ENCODE results near the gene PDCD6IP.
"Not testable (repeated sequence)": the region's sequence is repeated elsewhere in the genome, so short reads cannot be mapped to it uniquely, and the experiment has no call there.

The PDCD6IP gene

GRCh38 chr3:33848624-33849347 is 50.4 kb downstream of the PDCD6IP start:
- no peak for DNase-seq (ENCODE audit: low spot score)

DNA sequence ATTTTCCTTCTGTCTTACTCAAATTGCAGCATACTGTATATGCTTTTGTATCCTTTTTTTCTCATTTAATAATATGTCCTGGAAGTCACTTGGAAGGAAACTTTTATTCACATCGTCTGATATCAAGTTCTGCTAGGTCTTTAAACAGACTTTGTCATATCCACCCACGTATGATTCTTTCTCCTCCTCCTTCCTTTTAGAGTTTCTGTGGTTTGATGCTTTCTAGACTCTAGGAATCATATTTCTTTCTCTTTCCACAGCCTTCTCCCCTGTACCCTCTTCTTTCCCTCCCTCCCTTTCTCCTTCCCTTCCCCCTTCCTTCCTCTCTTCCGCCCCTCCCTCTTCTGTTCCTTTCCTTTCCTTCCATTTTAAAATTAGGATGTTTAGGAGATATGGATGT is 52.2 kb downstream of the PDCD6IP start:
- DNase-seq (ENCODE audit: low spot score) = not testable (repeated sequence)

DNA sequence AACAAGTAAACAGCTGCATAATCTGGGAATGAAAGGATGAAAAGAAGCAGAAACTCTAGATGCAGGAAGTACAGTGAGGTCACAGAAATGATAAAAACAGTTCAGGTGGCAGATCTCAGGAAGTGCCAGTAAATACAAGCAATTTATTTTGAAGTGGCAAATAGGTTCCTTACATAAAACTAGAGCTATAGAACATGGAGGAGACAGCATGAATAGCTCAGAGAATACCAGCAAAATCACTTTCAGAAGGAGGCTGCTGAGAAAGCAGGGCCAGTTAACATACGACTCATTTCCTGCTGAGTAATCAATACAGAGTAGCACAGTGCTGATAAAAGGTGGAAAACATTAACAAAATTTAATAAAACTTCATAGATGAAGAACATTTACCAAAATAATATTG is 57.0 kb downstream of the PDCD6IP start:
- DNase-seq (ENCODE audit: low spot score) = not testable (repeated sequence)

DNA sequence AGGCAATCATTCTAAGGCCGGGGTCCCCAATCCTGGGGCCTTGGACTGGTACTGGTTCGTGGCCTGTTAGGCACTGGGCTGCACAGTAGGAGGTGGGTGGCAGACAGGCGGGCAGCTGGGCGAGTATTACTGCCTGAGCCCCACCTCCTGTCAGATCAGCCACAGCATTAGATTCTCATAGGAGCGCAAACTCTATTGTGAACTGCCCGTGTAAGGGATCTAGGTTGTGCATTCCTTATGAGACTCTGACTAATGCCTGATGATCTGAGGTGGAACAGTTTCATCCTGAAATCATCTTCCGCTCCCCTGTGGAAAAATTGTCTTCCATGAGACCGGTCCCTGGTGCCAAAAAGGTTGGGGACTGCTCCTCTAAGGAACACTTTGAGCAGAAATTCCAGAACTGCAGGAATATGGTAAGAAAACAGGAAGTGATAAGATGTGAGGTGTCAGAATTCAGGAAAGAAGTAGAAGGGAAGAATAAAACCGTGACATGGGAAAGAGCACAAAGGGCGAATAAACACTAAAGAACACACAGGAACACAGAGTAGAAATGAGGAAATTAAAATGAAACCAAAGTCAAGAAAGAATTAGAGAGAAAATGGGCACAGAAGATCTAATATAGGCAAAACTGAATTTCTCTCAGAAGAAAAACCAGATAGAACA is 57.6 kb downstream of the PDCD6IP start:
- DNase-seq (ENCODE audit: low spot score) = no peak

GRCh38 chr3:33857701-33858100 is 59.3 kb downstream of the PDCD6IP start:
- DNase-seq (ENCODE audit: low spot score) = not testable (repeated sequence)

DNA sequence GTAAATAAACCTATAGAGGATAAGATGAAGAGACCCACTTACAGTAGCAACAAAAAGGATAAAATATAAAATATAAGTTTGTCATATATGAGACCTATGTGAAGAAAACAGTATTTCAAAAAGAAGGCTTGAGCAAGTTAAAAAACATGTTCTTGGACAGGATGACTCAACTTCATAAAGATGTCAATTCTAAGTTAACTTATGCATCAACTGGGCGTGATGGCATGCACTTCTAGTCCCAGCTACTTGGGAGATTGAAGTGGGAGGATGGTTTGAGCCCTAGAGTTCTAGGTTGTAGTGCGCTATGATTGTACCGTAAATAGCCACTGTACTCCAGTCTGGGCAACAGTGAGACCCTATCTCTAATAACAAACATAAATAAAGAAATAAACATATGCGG is 59.7 kb downstream of the PDCD6IP start:
- no peak for DNase-seq (ENCODE audit: low spot score)

GRCh38 chr3:33860373-33861050 is 62.1 kb downstream of the PDCD6IP start:
- DNase-seq (ENCODE audit: low spot score) = no peak

GRCh38 chr3:33865133-33865532 is 66.7 kb downstream of the PDCD6IP start:
- DNase-seq (ENCODE audit: low spot score) = no peak

DNA sequence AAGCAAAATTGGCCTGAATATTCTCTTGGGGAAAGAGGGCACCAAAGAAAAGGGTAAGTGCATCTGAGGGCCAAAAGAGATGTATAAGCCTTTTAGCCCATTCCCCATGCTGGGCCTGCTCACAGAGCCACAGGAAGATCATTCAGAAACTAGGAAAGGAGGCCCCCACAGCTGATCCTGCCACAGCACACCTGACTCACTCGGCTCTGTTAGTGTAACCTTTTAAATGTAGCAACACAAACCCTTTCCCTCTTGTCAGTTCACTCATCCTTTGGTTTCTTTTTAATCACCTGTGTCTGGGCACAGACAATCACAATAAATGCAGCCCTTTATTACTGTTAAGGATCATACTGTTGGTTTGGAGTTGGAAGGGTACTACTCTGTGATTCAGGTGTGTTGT is 69.9 kb downstream of the PDCD6IP start:
- DNase-seq (ENCODE audit: low spot score) = no peak

GRCh38 chr3:33869977-33870376 is 71.5 kb downstream of the PDCD6IP start:
- no peak for DNase-seq (ENCODE audit: low spot score)

DNA sequence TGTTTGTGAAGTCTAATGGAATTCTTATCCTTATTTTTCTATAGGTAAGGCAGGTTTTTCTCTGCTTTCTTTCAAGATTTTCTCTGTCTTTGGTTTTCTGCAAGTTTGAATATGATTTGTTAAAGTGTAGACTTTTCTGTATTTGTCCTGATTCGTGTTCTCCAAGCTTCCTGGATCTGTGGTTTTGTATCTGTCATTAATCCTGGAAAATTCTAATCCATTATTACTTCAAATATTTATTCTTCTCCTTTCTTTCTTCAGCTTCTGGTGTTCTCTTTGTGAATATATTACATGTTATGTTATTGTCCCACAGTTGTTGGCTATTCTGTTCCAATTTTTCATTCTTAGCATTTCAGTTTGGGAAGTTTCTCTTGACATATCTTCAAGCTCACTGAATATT is 76.4 kb downstream of the PDCD6IP start:
- DNase-seq (ENCODE audit: low spot score) = no peak

- DNase-seq (ENCODE audit: low spot score) = no peak
Measured at GRCh38 chr3:33875680-33876079, 77.2 kb downstream of the PDCD6IP start.

- no peak for DNase-seq (ENCODE audit: low spot score)
Measured at GRCh38 chr3:33877187-33877586, 78.8 kb downstream of the PDCD6IP start.

GRCh38 chr3:33879540-33879939 is 81.1 kb downstream of the PDCD6IP start:
- no peak for DNase-seq (ENCODE audit: low spot score)

DNA sequence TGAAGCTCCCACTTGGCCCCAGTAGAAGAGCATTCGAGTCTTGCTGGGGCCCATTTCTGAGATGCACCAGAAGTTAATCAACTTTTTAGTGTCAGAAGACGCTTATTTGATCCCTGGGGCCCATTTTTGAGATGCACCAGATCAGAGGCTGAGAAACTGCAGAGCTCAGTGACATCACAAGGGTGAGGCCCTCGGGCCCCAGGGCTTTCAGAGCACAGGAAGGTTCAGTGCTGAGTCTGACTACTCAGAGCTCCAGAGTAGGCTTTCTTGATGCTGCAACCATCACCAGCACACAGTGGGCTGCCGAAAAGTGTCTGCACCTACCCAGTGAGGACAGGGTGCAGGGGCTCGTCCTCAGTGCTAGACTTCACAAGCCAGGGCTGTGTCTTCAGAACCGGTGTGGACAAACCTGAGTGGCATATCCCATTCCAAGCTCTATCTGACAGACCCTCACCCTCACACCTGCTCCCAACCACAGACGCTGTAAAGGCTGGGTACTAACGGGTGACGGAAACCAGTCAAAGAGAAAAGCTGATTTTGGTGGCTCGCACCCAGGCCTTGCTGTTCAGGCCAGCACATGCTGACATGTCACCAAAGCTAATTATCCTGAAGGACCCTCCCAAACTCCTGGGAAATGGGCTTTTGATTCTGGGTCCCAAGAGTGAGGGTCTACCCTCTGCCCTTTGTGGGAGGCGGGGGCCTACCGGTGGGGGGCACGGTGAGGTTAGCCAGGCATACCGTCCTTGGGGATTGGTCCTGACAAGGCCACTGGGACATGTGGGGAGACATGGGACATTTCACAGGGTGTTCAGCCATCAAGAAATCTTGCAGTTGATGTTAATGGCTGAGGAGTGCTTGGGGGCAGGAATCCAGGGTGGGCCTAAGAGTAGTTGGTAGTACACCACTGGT is 83.0 kb downstream of the PDCD6IP start:
- DNase-seq (ENCODE audit: low spot score) = no peak

DNA sequence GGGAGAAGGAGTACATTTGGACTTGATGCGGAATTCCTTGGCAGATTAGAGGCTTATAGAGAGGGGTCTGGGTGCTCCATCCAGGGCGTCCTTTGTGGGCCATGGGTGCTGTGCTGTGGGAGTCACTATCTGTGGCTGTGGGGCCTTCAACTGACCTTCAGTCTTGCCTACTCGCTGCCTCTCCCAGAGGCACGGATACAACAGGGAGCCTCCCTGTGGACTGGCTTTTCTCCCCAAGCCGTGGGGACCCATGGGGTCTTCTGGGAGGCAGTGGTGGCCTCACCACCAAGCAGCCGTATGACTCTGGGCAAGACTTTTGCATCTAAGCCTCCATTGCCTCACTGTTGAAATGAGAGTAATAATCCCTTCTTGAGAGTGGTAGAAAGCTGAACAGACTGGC is 83.9 kb downstream of the PDCD6IP start:
- DNase-seq (ENCODE audit: low spot score) = no peak

- peak; percentile 60 for DNase-seq (ENCODE audit: low spot score)
Measured at GRCh38 chr3:33883538-33883950, 85.1 kb downstream of the PDCD6IP start.

- no peak for DNase-seq (ENCODE audit: low spot score)
Measured at GRCh38 chr3:33883951-33884561, 85.6 kb downstream of the PDCD6IP start.

DNA sequence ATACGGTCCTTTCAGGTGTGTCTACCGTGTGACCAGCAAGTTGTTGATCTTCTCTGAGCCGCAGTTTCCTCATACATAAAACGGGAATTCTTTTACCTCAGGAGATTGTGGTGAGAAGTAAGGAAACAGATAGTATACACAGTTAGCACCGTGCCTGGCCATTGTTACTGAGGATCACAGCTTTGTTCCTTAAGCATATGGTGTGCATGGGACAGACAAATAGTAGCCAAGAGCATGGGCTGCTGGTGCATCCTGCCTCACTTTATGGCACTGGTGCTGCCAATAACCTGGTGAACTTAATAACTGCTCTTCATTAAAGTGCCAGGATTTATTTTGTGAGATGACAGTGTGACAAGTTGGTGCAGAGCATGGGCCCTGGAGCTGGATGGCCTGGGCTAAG is 86.3 kb downstream of the PDCD6IP start:
- no peak for DNase-seq (ENCODE audit: low spot score)

- no peak for DNase-seq (ENCODE audit: low spot score)
Measured at GRCh38 chr3:33885496-33885895, 87.1 kb downstream of the PDCD6IP start.

DNA sequence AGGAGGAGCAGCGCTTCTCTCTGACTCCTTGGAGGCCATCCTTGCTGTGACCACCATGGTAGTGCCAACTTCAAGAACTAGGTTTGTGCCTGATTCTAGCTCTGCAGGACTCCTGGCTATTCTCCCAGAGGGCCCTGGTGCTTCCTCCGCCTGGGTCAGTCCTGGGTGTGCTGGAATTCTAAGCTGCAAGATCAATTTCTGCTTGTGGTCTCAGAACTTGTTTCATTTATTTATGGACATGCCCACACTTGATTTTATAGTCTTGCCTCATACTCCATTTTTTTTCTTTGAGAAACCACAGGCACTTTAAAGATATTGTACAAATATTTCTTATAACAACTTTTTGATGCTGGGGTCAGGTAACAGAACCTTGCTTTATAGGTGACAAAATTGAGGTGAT is 87.6 kb downstream of the PDCD6IP start:
- no peak for DNase-seq (ENCODE audit: low spot score)

DNA sequence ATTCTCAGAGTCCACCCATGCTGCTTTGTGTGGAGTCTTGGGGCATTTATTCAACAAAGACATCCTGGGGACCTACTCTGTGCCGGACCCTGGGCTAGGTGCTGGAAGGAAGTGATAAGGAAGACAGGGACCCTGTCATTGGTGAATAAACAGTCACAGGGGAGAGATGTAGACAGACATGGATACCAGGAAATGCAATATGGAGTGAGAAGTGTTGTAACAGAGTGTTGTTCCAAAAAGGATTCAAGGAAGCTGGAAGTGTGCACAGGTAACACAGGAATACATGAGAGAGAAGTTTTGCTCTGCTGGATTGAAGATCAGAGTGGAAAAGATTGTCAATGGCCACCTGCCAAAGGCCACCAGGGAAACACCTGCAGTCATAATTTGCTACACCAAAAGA is 89.0 kb downstream of the PDCD6IP start:
- no peak for DNase-seq (ENCODE audit: low spot score)
